HG03066 (cell line): ENCODE data around the gene KCNAB3.
"Not testable (repeated sequence)": the region's sequence is repeated elsewhere in the genome, so short reads cannot be mapped to it uniquely, and the experiment has no call there.

ENCODE experiments used
- ATAC-seq: cut with Tn5 transposase; IDR thresholded peaks from one replicate; pipeline ENCODE4 v1.9.1; 2021; ENCODE audit warnings: low read depth; ENCODE audit not compliant: unreplicated experiment

Gene KCNAB3

DNA sequence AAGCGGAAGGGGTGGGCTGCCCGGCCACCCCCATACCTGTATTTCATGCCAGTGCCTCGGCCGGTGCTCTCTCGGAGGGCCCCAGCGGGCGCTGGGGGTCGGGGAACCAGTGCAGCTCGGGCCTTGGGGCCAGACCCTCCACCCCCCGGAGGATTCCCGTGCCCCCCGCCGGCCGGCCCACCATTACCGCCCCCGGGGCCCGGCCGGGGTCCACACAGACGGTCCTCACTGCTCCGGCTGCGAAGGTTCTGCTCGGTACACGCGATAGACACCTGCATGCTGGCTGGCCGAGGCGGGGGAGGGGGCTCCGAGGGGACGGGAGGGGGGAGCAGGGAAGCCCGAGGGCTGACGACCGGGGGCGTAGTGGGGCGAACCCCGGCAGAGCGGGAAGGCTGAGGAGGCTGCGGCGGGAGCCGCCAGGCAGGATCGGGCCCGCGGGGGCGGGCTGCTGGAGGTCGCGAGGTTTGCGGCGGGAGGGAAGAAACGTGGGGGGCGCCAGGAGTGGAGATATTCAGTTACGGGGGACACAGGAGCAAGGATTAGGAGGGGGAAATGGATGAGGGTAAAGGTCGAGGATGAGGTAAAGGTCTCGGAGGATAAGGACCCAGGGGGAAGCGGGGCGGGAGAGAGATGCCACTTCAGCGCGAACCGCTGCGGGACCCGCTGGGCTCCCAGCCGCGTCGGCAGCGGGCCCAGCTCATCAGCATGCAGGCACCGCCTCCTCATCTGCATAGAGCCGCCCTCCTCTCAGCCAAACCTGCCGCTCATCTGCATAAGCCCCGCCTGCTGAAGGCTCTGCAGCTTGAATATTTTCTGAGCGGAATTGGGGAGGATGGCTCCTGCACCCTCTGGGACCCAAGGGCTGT is at the start of gene KCNAB3:
Gene KCNAB3 (minus strand): TSS at position 699 of the 866 bp plus-strand sequence. CDS start 421 bp downstream, at position 278.
- ATAC-seq = no peak

DNA sequence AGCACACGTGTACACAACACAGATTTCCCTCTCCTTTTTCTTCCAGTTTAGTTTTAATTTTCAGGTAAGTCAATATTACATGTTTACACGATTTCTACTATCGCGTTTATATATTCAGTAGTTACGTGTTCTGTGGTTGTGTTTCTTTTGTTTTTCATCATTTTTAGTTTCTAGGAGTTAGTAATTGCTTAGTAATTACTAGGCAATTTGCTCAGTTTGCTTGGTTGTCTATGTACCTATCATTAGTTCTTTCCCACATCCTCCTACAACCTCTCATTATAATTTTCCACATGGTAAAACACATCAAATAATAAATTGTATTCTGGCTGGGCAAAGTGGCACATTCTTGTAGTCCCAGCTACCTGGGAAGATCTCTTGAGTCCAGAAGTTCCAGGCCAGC is 48.1 kb upstream of the KCNAB3 start:
- ATAC-seq = no peak

DNA sequence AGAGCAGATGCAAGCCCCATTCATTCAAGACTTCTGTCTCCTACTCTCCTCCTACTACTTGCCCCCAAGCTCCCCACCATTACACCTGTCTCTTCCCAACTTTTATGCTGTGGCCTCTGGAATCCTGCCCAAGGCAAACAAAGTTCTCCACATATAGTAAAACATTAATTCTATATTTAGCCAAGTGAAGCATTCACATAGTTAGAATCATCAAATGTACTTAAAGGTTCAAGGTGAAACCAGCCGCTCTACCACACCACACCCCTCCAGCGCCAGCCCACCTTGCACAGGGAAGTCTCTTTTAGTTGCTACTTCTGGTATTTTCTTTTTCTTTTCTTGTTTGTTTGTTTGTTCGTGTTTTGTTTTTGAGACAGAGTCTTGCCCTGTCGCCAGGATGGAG is 47.4 kb upstream of the KCNAB3 start:
- no peak for ATAC-seq

DNA sequence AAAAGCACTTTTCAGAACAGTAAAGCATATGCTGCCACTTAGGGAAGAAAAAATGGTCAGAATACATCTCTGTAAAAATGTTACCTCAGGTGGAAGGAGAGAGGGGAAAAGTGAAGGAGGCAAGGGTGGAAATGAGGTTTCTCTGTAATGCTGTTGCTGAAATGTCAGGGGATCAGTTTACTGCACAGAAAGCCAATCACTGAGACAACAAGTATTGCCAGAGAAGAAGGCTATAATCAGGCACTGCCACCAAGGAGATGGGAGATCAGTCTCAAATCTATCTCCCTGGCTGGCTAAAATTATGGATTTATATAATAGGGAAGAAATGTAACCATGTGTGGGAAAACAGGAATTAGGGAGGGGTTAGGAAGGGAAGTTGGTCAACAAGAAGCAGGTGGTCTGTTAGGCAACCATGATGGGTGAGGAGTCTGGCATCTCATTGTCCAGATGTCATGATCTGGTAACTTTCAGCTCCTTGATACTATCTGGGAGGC is 45.0 kb upstream of the KCNAB3 start:
- no peak for ATAC-seq

DNA sequence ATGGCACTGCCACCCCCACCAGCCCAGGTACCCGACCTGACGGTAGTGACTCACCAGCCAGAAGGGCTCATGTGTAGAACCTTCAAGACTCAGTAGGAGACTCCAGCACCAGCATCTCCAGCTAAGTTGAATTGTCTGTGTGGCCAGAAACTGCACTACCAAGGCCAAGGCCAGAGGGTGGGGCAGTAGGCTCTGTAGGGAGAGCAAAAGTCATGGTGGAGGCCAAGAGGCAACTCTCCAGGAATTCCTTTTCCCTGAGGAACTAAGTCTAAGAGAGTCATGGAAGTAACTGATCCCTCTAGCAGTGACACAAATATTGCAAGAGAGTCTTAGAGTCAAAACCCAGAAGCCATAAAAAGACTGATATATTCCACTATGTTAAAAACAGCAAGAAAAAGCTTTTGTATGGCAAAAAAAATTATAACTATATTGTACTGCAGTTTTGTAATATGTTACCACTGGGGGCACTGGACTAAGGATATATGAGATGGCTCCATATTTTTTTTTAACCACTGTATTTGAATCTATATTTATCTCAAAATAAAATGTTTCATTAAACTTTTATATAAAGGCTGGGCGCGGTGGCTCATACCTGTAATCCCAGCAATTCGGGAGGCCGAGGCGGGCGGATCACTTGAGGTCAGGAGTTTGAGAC is 42.6 kb upstream of the KCNAB3 start:
- ATAC-seq = no peak

DNA sequence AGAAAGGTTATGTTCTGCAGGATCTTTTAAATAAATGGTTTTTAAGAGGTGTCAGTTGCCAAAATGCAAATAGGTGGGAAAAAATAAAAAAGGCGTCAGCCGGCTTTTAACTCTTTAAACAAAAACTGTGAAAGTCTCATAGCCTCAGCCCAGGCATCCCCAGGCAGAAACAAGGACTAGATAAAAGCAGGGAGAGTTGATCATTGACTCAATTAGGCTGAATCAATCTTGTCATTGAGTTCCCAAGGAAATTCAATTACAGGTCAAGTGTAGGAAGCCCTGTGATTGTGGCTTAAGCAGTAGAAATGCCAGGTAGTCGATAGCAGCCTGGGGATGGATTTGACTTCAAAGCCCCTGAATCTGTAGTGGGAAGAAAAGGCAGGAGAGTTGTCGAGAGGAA is 42.0 kb upstream of the KCNAB3 start:
- ATAC-seq = no peak

DNA sequence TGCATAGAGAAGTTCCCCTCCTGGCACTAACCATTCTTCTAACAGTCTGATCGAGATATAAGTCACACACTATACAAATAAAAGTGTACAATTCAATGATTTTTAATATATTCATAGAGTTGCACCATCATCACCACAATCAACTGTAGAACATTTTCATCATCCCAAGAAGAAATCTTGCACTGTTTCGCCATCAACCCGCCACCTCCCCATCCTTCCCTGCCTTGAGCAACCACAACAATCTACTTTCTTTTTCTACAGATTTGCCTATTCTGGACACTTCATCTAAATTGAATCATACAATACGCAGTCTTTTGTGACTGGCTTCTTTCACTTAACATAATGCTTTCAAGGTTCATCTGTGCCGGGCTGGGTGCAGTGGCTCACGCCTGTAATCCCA is 39.8 kb upstream of the KCNAB3 start:
- no peak for ATAC-seq

DNA sequence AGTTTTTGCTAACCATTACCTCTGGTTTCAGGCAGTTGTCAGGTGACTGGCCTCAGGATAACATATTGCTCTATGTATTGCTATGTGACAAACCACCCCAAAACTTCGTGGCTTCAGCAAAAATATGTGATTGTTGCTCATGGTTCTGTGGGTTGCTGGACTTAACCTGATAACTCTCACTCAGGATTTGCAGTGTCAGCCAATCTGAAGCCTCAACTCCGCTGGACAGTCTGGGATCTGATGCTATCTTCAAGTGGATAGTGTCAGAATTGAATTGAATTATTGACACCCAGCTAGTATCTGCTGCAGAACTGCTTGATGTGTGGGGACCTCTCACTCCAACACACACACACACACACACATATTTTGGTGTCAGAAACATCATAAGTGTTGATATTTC is 38.1 kb upstream of the KCNAB3 start:
- ATAC-seq = no peak

DNA sequence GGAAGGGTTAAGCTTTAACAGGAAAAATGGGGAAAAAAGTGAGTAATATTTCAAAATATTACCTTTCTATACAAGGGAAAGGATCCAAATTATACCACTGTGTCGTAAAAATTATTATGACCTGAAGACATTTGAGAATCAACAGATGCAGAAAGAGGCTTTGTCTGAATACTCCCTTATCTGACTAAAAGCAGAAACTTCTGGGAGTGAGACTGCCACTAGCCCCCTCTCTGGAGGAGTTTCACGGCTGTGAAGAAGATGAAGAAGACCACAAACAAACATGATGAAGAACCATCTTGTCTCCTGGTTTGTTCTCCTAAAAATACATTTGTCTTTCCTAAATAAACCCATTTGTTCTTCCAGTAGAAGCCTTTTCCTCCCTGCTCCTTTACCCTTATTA is 31.8 kb upstream of the KCNAB3 start:
- ATAC-seq = no peak

DNA sequence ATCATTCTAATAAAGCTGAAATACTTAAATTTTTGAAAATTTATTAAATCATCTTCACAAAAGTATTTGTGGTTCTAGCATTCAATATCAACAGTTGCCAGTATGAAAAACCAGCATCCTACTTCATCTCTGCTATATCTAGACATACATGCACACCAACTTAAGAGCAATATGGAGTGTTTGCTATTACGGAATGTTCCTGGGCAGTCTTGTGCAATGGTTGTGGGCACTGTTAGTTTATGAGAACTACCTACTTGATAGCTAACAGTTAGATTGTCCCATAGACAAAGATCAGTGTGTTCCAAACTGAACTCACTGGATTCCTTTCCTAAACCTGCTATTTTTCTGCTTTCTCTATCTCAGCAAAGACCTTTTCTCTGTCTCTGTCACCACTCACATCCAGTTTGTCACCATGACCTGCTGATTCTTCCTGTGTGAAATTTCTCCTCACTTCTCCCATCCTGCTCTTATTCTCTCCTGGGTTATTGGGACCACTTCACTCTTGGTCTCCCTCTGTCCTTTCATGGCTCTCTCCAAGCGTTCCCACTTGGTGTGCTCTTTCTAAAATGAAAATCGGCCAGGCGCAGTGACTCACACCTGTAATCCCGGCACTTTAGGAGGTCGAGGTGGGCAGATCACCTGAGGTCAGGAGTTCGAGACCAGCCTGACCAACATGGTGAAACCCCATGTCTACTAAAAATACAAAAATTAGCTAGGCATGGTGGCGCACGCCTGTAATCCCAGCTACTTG is 30.0 kb upstream of the KCNAB3 start:
- ATAC-seq = no peak

DNA sequence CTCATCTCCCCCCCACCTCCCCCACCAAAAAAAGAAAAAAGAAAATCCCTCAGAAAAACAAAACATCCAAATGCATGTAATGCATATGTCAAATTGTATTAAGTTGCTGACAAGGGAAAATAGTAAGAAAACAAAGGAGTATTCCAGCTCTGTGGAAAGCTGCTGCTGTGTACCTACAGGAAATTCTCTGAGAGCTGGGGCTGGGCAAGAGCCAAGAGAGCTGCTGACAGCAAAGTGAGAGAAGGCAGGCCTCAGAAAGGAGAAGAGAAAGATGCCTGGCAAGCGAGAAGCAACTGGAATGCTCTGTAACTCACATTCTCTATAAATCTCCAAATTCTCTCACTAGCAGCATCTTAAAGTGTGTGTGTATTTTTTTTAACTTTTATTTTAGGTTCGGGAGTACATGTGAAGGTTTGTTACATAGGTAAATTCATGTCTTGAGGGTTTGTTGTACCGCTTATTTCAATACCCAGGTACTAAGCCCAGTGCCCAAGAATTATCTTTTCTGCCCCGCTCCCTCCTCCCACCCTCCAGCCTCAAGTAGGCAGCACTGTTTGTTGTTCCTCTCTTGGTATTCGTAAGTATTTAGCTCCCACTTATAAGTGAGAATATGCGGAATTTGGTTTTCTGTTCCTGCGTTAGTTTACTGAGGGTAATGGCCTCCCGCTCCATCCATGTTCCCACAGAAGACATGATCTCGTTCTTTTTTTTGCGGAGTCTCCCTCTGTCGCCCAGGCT is 26.7 kb upstream of the KCNAB3 start:
- ATAC-seq = no peak

DNA sequence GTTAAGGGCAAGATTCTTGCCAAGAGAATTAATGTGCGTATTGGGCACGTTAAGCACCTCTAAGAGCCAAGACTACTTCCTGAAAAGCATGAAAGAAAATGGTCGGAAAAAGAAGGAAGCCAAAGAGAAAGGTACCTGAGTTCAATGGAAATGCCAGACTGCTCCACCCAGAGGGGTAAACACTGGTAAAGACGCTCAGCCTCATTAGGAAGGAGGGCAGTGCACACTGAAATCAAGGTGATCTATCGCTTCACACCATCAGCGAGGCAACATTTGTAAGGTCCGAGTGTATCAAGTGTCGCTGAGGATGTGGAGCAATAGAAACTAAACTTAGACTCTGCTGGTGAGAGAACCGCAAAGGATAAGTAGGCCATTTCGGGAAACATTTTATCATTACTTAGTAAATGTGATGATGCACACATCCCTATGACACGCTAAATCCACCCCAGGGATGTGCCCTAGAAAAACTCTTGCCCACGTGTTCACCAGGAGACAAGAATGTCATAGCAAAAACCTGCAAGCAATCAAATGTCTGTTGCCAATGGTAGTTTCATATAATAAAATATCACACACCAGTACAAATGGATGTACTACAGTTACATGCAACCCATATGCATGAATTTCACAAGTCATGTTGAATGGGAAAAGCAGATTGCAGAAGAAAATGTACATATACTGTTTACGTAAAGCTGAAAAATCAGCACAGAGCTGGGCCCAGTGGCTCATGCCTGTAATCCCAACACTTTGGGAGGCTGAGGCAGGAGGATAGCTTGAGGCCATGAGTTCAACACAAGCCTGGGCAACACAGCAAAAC is 26.0 kb upstream of the KCNAB3 start:
- ATAC-seq = no peak

DNA sequence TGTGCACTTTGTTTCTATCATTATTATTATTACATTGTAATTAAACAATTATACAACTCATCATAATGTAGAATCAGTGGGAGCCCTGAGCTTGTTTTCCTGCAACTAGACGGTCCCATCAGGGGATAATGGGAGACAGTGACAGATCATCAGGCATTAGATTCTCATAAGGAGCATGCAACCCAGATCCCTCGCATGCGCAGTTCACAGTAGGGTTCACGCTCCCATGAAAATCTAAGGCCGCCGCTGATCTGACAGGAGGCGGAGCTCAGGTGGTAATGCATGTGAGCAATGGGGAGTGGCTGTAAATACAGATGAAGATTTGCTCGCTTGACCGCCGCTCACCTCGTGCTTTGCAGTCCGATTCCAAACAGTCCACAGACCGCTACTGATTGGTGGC is 23.6 kb upstream of the KCNAB3 start:
- not testable (repeated sequence) for ATAC-seq

DNA sequence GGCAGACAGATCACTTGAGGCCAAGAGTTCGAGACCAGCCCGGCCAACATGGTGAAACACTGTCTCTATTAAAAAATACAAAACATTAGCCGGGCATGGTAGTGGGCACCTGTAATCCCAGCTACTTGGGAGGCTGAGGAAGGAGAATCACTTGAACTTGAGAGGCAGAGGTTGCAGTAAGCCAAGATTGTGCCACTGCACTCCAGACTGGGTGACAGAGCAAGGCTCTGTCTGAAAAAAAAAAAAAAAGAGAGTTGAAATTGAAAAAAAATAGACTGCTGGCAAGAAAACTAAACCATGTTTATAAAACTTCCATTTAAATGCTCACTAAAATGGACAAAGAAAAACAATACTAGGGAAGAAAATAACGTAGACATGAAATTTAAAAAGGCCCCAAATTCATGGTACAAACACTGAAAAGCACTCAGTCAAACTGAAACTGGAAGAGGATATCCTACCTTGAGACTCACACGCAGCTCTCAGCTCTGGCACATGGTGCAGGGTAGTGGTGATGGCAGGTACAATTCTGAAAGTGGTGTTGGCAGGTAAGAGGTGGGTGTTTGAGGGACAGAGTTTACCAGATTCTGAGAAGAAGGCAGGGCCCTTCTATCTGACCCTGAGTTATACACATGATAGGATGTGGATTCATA is 21.6 kb upstream of the KCNAB3 start:
- ATAC-seq = no peak

DNA sequence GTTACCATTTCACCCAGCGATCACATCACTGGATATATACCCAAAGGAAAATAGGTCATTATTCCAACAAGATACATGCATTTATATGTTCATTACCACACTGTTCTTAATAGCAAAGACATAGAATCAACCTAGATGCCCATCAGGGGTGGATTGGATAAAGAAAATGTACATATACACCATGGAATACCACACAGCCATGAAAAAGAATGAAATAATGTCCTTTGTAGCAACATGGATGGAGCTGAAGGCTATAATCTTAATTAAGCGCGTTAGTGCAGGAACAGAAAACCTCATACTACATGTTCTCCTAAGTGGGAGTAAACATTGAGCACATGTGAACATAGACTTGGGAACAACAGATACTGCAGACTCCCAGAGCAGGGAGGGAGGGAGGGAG is 20.9 kb upstream of the KCNAB3 start:
- ATAC-seq = no peak

DNA sequence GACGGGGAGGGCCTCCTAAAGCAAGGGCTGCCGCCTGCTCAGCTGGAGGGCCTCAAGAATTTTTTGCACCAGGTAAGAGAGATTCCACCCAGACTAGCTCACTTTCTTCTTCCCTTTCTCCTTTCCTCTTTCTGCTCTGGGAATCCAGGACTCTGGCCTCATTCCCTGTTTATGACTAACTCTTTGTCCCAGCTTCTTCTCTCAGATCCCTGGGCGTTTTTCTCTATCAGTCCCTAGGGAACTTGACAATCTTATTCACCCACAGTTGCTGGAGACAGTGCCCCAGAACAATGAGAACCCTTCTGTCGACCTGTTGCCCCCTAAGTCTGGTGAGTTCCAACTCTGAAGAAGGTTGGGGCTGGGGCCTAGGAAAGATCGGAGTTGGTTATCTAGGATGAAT is 18.0 kb upstream of the KCNAB3 start:
- no peak for ATAC-seq

DNA sequence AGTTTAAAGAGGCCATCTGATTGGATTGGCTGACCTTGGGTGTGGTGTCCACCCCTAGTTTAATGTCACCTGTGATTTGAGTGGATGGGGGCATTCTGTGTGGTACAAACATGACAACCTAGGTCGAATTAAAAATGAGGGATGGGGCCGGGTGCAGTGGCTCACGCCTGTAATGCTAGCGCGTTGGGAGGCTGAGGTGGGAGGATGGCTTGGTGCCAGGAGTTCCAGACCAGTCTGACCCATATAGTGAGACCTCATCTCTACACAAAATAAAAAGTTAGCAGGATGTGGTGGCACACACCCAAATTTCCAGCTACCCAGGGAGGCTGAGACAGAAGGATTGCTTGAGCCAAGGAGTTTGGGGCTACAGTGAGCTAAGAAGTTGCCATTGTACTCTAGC is 16.8 kb upstream of the KCNAB3 start:
- no peak for ATAC-seq

DNA sequence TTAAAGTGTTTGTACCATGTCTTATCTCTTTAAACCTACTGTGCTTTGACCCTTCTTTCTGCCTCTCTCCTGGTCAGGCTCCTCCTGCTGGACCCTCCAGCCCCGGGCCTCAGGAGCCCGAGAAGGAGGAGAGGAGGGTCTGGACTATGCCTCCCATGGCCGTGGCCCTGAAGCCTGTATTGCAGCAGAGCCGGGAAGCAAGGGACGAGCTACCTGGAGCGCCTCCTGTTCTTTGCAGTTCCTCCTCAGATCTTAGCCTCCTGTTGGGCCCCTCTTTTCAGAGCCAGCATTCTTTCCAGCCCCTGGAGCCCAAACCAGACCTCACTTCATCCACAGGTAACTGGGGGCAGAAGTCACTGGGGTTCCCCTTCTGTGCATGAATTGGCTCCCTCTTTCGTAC is 16.0 kb upstream of the KCNAB3 start:
- no peak for ATAC-seq

DNA sequence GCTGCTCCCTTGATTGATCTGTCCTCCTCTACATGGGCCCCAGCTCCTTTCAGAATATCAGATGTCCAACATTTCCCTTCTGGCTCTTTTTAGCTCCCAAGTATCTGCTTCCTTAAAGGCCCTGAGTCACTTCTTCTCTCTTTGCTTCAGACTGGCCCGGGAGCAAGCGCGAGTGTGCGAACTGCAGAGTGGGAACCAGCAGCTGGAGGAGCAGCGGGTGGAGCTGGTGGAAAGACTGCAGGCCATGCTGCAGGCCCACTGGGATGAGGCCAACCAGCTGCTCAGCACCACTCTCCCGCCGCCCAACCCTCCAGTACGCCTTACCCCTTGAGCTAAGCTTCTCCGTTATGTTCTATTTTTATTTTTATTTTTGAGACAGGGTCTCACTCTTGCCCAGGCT is 14.7 kb upstream of the KCNAB3 start:
- ATAC-seq = no peak
